NCI-H2029 treated with DMSO at 0.1 percent for 48 hours (cell line): ENCODE data around the gene SOAT2.
A peak's percentile ranks its signal among the peaks of the same experiment; 100 is the strongest.

Experiments used
- DNase-seq: peaks from one replicate; lab custom pipeline; 2025; lab: John Stamatoyannopoulos, UW

SOAT2 gene, protein sequence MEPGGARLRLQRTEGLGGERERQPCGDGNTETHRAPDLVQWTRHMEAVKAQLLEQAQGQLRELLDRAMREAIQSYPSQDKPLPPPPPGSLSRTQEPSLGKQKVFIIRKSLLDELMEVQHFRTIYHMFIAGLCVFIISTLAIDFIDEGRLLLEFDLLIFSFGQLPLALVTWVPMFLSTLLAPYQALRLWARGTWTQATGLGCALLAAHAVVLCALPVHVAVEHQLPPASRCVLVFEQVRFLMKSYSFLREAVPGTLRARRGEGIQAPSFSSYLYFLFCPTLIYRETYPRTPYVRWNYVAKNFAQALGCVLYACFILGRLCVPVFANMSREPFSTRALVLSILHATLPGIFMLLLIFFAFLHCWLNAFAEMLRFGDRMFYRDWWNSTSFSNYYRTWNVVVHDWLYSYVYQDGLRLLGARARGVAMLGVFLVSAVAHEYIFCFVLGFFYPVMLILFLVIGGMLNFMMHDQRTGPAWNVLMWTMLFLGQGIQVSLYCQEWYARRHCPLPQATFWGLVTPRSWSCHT

GRCh38 chr12:53102883-53103807 is at the start of gene SOAT2:
SOAT2 (plus strand) TSS chr12:53103486; CDS start chr12:53103578, 92 bp downstream.
- DNase-seq = no peak

GRCh38 chr12:53054112-53054878 is 49.0 kb upstream of the SOAT2 start:
- DNase-seq = peak; percentile 93

- no peak for DNase-seq
Measured at GRCh38 chr12:53055471-53056266, 47.6 kb upstream of the SOAT2 start.

- DNase-seq = no peak
Measured at GRCh38 chr12:53056296-53056695, 47.0 kb upstream of the SOAT2 start.

DNA sequence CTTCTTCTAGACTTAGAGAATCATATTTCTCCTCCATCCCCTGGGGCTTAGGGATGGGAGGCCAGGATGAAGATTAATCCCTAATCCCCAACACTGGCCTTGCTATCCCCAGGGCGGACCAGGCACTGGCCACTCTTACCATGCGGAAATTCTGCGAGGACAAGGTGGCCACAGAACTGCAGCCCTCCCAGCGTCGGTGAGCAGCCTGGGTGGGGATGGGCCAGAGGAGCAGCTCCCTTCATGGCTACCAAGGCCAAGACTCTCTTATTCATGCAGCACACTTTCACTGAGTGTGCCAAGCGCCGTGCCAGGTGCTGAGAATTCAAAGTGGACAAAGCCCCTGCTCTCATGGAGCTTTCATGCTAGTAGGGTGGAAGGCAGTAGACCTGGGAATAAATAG is 46.4 kb upstream of the SOAT2 start:
- DNase-seq = no peak

DNA sequence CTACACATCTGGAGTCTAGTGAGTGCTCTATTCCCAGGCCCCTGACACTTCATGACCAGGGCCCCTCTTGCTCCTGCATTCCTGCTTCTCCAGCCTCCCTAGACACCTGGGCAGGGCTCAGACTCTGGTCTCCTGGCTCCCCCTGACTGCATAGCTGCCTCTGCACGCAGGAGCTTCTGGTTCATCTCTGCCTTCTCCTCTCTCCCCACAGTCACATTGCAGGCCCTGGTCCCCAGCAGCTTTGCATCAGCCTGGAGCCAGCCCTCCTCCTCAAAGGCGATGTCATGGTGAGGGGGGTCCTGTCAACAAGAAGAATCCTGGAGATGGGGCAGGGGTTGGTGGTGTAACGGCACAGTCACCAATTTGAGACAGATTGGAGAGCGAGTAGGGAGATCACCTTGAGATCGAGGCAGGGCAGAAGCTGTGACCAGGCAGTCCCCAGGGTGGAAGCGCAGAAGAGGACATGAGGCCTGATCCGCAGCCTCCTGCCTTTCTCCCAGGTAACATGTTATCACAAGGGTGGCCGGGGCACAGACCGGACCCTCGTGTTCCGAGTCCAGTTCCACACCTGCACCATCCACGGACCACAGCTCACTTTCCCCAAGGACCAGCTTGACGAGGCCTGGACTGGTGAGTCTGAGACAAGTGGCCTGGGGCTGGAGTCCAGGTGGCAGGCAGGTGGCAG is 45.3 kb upstream of the SOAT2 start:
- DNase-seq = no peak

GRCh38 chr12:53058674-53059433 is 44.4 kb upstream of the SOAT2 start:
- DNase-seq = no peak

DNA sequence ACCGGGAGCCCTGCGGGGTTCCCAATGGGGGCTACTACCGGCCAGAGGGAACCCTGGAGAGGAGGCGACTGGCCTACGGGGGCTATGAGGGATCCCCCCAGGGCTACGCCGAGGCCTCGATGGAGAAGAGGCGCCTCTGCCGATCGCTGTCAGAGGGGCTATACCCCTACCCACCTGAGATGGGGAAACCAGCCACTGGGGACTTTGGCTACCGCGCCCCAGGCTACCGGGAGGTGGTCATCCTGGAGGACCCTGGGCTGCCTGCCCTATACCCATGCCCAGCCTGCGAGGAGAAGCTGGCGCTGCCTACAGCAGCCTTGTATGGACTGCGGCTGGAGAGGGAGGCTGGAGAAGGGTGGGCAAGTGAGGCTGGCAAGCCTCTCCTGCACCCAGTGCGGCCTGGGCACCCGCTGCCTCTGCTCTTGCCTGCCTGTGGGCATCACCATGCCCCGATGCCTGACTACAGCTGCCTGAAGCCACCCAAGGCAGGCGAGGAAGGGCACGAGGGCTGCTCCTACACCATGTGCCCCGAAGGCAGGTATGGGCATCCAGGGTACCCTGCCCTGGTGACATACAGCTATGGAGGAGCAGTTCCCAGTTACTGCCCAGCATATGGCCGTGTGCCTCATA is 43.7 kb upstream of the SOAT2 start:
- DNase-seq = no peak

DNA sequence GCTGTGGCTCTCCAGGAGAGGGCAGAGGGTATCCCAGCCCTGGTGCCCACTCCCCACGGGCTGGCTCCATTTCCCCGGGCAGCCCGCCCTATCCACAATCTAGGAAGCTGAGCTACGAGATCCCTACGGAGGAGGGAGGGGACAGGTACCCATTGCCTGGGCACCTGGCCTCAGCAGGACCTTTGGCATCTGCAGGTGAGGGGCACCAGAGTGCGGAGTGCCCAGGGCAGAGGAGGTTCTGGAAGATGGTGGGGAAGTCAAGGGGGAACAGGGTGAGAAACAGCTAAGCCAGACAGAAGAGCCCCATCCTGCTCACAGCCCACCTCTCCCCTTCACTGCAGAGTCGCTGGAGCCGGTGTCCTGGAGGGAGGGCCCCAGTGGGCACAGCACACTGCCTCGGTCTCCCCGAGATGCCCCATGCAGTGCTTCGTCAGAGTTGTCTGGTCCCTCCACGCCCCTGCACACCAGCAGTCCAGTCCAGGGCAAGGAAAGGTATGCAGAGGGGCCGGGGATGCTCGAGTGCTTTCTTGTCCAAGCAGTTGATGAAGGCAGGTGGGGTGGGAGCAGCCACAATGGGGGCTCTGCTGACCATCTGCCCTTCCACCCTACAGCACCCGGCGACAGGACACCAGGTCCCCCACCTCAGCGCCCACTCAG is 43.1 kb upstream of the SOAT2 start:
- no peak for DNase-seq

GRCh38 chr12:53060721-53061276 is 42.5 kb upstream of the SOAT2 start:
- DNase-seq = peak; percentile 59

DNA sequence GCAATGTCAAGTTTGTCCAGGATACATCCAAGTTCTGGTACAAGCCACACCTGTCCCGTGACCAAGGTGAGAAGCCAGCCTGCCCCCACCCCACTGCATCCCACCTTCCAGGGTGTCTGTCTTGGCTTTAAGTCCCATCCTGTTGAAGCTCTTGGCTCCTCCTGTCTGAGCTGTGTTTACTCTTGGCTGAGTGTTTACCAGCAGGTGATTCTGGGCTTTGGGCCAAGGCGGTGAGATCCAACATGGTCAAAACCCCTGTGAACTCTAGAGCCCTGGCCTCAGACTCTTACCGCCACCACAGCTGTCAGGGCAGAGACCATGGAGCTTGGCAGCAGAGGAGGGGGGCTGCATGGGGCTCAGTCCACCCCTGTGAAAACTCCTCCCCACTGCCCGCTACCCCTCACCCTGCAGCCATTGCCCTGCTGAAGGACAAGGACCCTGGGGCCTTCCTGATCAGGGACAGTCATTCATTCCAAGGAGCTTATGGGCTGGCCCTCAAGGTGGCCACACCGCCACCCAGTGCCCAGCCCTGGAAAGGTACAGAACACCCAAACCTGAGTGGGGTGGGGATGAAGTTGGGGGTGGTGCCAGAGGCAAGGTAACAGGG is 41.8 kb upstream of the SOAT2 start:
- peak; percentile 91 for DNase-seq

DNA sequence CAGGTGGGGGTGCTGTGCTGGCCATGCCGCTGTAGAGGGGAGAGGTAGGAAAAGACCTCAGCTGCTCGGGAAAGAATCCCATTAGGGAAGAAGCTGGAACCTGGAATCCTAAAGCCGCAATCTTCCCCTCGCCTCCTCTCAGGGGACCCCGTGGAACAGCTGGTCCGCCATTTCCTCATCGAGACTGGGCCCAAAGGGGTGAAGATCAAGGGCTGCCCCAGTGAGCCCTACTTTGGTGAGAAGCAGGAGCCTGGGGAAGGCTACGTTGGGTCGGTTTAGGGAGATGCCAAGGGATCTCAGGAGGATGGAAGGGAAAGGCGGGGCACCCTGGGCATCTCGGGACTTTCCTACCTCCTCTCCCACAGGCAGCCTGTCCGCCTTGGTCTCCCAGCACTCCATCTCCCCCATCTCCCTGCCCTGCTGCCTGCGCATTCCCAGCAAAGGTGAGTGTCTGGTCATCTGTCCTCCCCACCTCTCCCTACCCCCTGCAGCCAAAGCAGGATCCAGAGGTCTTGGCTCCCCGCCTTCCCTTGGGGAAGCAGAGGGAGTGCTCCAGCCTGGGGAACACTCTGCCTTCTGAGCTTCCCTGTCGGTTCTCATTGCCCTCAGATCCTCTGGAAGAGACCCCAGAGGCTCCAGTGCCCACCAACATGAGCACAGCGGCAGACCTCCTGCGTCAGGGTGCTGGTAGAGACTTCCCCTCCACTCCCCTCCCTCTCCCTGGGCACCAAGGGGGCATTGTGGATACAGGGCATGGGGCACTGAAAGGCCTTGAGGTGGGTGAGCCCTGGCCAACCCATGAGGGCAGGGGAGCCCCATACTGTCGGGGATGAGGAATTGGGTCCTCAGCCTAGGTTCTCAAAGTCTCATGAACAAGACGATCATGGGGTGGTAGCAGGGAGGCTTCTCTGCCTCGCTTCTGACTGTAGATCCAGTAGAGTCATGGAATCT is 41.0 kb upstream of the SOAT2 start:
- no peak for DNase-seq

GRCh38 chr12:53062977-53063707 is 40.1 kb upstream of the SOAT2 start:
- DNase-seq = no peak

GRCh38 chr12:53063708-53064612 is 39.3 kb upstream of the SOAT2 start:
- DNase-seq = no peak
